ENCODE data around the gene UBL3. TPM values are rescaled to one million over a fixed set of nuclear protein-coding genes. Genes with fewer than 3 reads are reported as not detected.

UBL3 gene
- total RNA-seq, 2 donors from 2014 or later, result 7.3 to 8.7 TPM

DNA sequence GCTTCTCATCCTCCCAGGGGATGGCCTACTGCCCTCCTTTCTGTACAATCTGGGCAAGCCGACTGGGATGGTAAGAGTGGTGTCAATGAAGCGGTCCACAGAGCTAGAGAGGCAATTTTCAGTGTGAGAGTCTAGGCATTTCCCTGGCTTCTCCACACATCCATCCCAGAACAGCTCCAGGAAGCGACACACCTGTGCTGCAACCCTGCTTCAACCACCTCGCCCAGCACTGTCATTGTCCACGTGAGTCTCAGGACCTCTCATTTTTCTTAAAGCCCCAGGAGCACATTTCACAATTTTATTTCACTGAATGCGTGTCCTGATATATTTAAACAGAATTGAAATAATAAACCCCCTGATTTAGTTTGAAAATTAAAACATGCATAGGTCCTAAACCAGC, 15.5 kb upstream of the UBL3 start:
- DNase-seq (ENCODE audit: low spot score in 2 of 2) (no peak), ATAC-seq (no peak)
- H3K9me3 Mint-ChIP-seq, result peaks cover 0 to 6% of the 10 kb centered on the region in 2 donors
- H3K36me3 Mint-ChIP-seq, result no peaks in the 10 kb centered on the region
- no peak overlapping the region for H3K27ac Mint-ChIP-seq

GRCh38 chr13:29861694-29862110, 11.3 kb upstream of the UBL3 start:
- peaks cover 0 to 6% of the 10 kb centered on the region in 2 donors for H3K9me3 Mint-ChIP-seq
- H3K27ac Mint-ChIP-seq, result no peak overlapping the region
- no peaks in the 10 kb centered on the region for H3K36me3 Mint-ChIP-seq
- no peak for ATAC-seq
- DNase-seq (ENCODE audit: low spot score in 2 of 2), result no peak

GRCh38 chr13:29859971-29860370, 9.6 kb upstream of the UBL3 start:
- ATAC-seq (no peak), DNase-seq (ENCODE audit: low spot score in 2 of 2) (no peak)
- no peak overlapping the region for H3K27ac Mint-ChIP-seq
- peaks cover 0 to 6% of the 10 kb centered on the region in 2 donors for H3K9me3 Mint-ChIP-seq
- no peaks in the 10 kb centered on the region for H3K36me3 Mint-ChIP-seq

DNA sequence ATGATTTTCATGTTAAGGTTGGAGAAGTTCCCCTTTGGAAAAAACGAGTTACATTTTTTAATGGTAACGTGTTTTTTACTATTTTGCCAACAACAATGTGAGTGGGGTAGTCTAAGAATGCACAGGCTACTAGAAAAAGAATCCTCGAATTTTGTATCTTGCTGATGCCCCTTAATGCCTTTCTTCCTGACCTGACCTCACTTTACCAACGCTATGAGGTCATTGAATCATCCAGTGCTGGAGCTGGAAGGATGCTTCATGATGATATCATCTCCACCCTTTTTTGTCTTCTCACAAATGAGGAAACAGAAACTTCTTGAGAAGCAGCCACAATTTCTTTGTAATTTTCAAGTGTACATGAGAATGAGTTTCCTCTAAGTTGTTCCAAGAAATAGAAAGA, 8.2 kb upstream of the UBL3 start:
- ATAC-seq (no peak), DNase-seq (ENCODE audit: low spot score in 2 of 2) (no peak)
- Mint-ChIP-seq H3K9me3 (peaks cover 0 to 6% of the 10 kb centered on the region in 2 donors), H3K27ac (no peak overlapping the region), H3K36me3 (no peaks in the 10 kb centered on the region)

GRCh38 chr13:29858231-29858630, 7.8 kb upstream of the UBL3 start:
- Mint-ChIP-seq H3K27ac (no peak overlapping the region), H3K9me3 (peaks cover 0 to 6% of the 10 kb centered on the region in 2 donors), H3K36me3 (no peaks in the 10 kb centered on the region)
- DNase-seq (ENCODE audit: low spot score in 2 of 2), result no peak
- ATAC-seq, result no peak

DNA sequence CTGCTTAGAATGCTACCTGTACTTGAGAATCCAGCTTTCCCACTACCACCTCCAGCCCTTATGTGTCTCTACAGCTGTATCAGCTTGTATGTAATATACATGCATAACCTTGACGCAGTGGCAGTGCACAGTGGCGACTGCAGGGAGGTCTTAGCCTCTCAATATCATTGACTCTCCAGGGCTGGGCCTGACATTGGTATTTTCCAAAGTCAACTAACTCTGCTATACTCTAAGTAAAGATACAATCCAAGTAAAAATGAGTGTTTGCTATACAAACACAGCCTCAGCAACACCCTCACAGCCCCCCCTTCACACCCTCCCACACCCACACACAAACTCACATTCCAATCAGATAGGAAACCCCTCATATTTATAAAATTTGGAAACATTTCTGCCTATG, 6.7 kb upstream of the UBL3 start:
- Mint-ChIP-seq H3K36me3 (no peaks in the 10 kb centered on the region), H3K27ac (no peak overlapping the region), H3K9me3 (no peaks in the 10 kb centered on the region)
- ATAC-seq, result no peak
- DNase-seq (ENCODE audit: low spot score in 2 of 2), result no peak

DNA sequence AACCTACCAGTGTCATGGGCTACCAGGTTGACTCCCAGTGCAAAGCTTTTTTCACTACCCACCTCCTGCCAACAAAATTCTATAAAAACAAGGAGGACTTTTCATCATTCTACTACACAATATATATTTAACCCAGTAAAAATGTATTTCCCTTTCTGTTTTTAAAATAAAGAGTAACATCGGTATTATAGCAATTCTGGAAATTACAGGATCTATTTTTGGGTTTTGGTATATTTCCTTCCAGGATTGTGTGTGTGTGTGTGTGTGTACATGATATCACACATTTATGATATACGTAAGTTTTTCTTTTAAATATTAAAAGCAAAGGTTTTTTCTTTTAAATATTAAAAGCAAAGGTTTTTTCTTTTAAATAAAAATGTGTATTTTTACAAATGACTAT, 6.0 kb upstream of the UBL3 start:
- ATAC-seq (no peak), DNase-seq (ENCODE audit: low spot score in 2 of 2) (no peak)
- H3K27ac Mint-ChIP-seq, result no peak overlapping the region
- no peaks in the 10 kb centered on the region for H3K36me3 Mint-ChIP-seq
- no peaks in the 10 kb centered on the region for H3K9me3 Mint-ChIP-seq

GRCh38 chr13:29855784-29856183, 5.4 kb upstream of the UBL3 start:
- Mint-ChIP-seq H3K36me3 (no peaks in the 10 kb centered on the region), H3K27ac (no peak overlapping the region), H3K9me3 (no peaks in the 10 kb centered on the region)
- ATAC-seq (no peak), DNase-seq (ENCODE audit: low spot score in 2 of 2) (no peak)

DNA sequence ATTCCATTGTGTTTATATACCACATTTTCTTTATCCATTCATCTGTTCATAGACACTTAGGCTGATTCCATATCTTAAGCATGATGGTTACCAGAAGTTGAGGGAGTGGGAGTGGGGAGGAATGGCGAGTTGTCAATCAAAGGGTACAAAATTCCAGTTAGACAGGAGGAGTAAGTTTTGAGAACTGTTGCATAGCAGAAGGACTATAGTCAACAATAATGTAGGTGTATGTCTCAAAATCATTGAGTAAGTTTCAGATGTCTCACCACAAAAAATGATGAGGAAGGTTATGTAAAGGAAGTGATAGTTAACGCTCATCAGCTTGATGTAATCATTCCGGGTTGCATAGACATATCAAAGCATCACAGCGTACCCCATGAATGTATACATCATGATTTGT, 4.6 kb upstream of the UBL3 start:
- ATAC-seq (no peak), DNase-seq (ENCODE audit: low spot score in 2 of 2) (no peak)
- H3K9me3 Mint-ChIP-seq, result no peaks in the 10 kb centered on the region
- H3K36me3 Mint-ChIP-seq, result no peaks in the 10 kb centered on the region
- no peak overlapping the region for H3K27ac Mint-ChIP-seq

GRCh38 chr13:29853131-29853530, 2.7 kb upstream of the UBL3 start:
- no peaks in the 10 kb centered on the region for H3K9me3 Mint-ChIP-seq
- DNase-seq (ENCODE audit: low spot score in 2 of 2), result no peak
- H3K27ac Mint-ChIP-seq, result no peak overlapping the region
- H3K36me3 Mint-ChIP-seq, result peaks cover 13 to 14% of the 10 kb centered on the region in 2 donors
- ATAC-seq, result no peak

- no peak for DNase-seq (ENCODE audit: low spot score in 2 of 2)
- peaks cover 16 to 18% of the 10 kb centered on the region in 2 donors for H3K36me3 Mint-ChIP-seq
Measured at GRCh38 chr13:29852472-29853054, 2.1 kb upstream of the UBL3 start.

GRCh38 chr13:29849731-29850212, 645 bp downstream of the UBL3 start:
- ATAC-seq, result peak; percentile 8 to 47
- peak overlapping the region; percentile 92 to 95 for H3K27ac Mint-ChIP-seq
- DNase-seq (ENCODE audit: low spot score in 2 of 2), result peak; percentile 15 to 64
- peaks cover 17 to 21% of the 10 kb centered on the region in 2 donors for H3K36me3 Mint-ChIP-seq
- H3K9me3 Mint-ChIP-seq, result no peaks in the 10 kb centered on the region

More at GRCh38 chr13:29852472-29853054, 2.1 kb upstream of the UBL3 start:
- Mint-ChIP-seq H3K9me3 (no peaks in the 10 kb centered on the region), H3K27ac (no peak overlapping the region)
- no peak for ATAC-seq

DNA sequence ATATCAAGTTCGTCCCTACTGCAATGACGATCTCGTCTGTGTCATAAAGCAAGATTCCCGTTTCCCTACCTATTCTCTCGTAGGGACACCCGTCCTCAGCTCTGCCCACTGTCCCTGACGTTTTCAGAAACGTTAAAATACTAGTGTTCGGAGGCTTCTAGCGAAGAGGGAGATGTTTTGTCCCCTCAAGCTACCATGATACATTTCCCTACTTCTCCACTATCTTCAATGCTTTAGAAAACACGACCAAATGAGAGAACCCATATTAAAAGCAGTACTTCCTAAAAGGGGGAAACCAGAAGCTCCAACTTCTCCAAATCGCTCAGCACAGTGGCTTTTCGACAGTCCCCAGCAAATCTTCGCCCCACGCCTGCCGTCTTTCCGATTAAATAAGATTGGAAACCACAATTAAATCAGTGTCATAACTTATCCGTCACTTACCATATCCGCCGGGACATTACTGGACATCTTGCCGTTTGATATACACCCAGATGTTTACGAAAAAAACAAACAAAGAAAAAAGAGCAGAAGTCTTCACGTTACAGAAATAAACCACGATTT, 1.3 kb downstream of the UBL3 start:
- ATAC-seq, result peak; percentile 25 to 31
- peak in 1 of 2 donors; percentile 30 for DNase-seq (ENCODE audit: low spot score in 2 of 2)
- peak overlapping the region; percentile 92 to 95 for H3K27ac Mint-ChIP-seq
- no peaks in the 10 kb centered on the region for H3K9me3 Mint-ChIP-seq
- peaks cover 17 to 21% of the 10 kb centered on the region in 2 donors for H3K36me3 Mint-ChIP-seq

GRCh38 chr13:29847501-29847983, 2.9 kb downstream of the UBL3 start:
- H3K9me3 Mint-ChIP-seq, result no peaks in the 10 kb centered on the region
- peaks cover 17 to 21% of the 10 kb centered on the region in 2 donors for H3K36me3 Mint-ChIP-seq
- ATAC-seq (no peak), DNase-seq (ENCODE audit: low spot score in 2 of 2) (no peak)
- peak overlapping the region; percentile 80 to 89 for H3K27ac Mint-ChIP-seq

DNA sequence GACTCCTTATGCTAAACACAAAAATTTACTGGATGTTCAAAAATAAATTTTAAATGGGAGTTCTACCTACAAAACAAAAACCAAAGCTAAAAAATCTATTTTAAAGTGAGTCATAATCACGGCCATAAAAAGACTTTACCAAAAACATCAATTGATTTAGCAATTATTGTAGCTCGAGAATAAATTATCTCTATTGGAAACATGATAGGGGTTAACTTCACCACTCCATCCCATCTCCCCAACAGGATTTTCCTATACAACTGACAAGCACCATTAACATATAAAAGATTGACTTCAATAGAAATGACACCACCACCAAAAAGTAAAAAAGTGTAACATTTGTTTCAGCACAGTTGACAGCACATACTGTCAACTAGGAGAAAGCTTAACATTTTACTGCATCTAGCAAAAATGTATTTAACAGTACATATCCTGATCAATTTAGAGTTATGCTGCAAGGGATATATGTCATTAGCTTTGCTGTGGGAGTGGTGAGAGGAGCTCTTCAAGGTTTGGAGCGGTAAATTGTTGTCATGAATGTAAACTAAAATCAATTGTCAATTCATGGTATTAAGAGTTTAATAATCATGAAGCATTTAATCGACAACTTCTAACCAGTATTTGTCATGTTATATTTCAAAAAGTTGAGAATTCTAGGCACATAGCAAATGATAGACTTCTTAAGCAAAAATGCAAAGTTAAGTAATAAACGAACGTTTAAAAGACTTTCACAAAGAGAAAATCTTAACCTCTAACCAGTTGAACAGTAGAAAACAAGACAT, 3.8 kb downstream of the UBL3 start:
- Mint-ChIP-seq H3K27ac (no peak overlapping the region), H3K9me3 (no peaks in the 10 kb centered on the region), H3K36me3 (peaks cover 17 to 21% of the 10 kb centered on the region in 2 donors)
- ATAC-seq (no peak), DNase-seq (ENCODE audit: low spot score in 2 of 2) (no peak)

DNA sequence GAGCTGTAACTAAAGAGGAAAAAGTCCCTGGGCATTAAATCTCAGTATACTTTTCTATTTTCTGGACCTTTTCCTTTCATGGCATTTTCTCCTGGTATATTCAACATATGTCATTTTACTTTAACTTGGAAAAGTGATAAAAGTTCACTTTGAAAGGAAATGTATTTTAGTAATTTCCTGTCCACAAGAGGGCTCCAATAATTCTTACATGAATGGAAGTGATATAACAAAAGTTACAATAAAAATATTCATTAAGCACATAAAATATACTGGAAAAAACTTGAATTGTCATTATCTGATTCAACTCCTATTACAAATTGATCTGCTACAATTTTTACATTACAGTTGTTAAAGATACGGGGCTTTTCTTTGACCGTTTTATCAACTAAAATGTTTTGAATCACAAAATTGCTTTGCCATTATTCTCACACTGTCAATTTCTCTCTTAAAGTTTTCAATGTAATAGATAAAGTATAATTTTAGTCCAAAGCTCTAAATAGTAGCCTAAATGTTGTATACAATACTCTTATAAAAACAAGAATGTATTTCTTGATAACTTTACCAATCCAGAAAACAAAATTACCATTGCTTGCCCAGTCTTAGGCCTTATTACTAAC, 4.9 kb downstream of the UBL3 start:
- Mint-ChIP-seq H3K9me3 (no peaks in the 10 kb centered on the region), H3K27ac (no peak overlapping the region), H3K36me3 (peaks cover 17 to 21% of the 10 kb centered on the region in 2 donors)
- no peak for DNase-seq (ENCODE audit: low spot score in 2 of 2)
- ATAC-seq, result no peak

DNA sequence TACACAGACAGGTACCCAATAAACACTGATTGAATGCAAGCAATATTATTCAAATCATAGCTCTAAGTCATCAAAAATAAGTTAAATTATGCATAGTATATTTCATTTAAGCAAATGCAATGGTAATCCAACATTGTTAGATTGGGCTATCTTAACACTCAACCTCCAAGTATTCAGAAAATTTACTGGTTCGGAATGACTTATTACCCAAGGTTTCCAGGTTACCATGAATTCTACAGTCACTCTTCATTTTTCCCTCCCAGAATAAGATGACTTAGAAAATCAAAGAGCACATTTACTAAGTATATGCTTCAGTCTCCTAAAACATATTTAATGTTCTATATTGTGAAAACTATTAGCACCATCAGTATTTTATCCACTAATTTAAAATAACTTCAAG, 6.0 kb downstream of the UBL3 start:
- H3K27ac Mint-ChIP-seq, result no peak overlapping the region
- DNase-seq (ENCODE audit: low spot score in 2 of 2) (no peak), ATAC-seq (no peak)
- H3K36me3 Mint-ChIP-seq, result peaks cover 14 to 19% of the 10 kb centered on the region in 2 donors
- H3K9me3 Mint-ChIP-seq, result no peaks in the 10 kb centered on the region

All from activated naive CD4-positive, alpha-beta T cell treated with anti-CD3 and anti-CD28 coated beads, Interleukin-2, amount 50 U/mL, for 72 hours (primary cell).